Left cardiac atrium (tissue), 4 donors: ENCODE results near the gene MLH3. TPM values are rescaled to one million over a fixed set of nuclear protein-coding genes. Genes with fewer than 3 reads are reported as not detected.
A peak's percentile ranks its signal among the peaks of the same experiment; 100 is the strongest.

Experiments
- ATAC-seq, 2 donors: fragments of 200-7000 bp; cut with Tn5 transposase; one replicate each; pipeline ENCODE4 v1.9.1; 2020; ENCODE audit warnings: mild to moderate bottlenecking in 2 of 2, moderate library complexity in 2 of 2
- DNase-seq: peaks from one replicate; pipeline ENCODE4 v3.0.0-alpha.2; 2020
- intact Hi-C, 2 donors: fragments of 100-400 bp; cut with DNase I; formaldehyde crosslinking; loops; one replicate each; pipeline versions ENCODE4 v1.14.1 to v1.15.1; 2022 to 2023
- total RNA-seq, 2 donors: library from RNA; stranded (reverse); fragmentation: NEBNext Ultra II Directional; extraction: Animal tissue kit (Norgen Biotek cat#: 25700); gene quantifications; one replicate each; pipeline ENCODE4 v1.2.1, GENCODE V29; 2021
- donor health status: DM: no; HTN: yes; CAD: no.
- donor health status: DM: no; HTN: yes; CAD: no; lungs with severe emphysema.
- donor health status: DM: yes; HTN: yes; CAD: no.
- donor health status: Dilated cardiomyopathy.

MLH3 gene
- total RNA-seq, 2 donors from 2014 or later, result 16.6 to 20.8 TPM

DNA sequence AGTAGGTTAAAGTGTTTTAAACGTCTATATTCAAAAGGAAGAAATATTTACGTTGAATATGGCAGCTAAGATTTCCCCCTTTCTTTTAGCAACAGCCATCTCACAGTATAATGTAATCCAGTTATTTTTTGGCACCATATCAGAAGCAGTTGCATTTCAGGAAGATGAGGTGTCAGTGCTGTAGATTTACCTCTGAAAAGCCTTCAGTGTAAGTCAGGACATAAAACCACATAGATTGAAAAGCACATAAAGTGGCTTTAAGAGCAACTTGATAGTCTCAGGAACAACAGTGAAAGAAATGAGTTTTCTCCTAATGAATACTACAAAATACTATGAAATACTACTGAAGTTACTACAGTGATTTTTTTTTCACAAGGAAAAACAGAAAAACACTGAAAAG lies 6.9 kb downstream of the MLH3 start:
- intact Hi-C loops, result no loop called here
- DNase-seq (no peak), ATAC-seq (peak in 1 of 2 donors; percentile 41)

DNA sequence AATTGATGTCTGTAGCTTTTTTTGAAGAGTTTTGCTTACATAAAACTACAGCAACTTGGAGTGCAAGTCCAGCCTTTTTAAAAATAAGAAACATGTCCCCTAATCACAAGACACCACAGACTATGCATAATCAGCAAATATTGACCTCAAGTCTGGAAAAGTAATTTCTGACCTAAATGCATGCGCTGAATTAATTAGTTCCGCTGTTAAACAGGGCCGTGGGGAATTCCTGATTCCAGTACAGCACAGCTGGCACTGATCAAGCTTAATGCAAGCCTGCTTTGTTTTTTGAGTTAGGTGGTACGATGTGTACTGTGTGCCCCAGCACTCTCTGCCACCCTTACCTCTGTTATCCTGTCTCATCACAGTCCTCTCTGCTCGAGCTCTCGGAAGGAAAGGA lies 9.2 kb downstream of the MLH3 start:
- ATAC-seq (no peak), DNase-seq (no peak)
- intact Hi-C loops, result no loop called here

DNA sequence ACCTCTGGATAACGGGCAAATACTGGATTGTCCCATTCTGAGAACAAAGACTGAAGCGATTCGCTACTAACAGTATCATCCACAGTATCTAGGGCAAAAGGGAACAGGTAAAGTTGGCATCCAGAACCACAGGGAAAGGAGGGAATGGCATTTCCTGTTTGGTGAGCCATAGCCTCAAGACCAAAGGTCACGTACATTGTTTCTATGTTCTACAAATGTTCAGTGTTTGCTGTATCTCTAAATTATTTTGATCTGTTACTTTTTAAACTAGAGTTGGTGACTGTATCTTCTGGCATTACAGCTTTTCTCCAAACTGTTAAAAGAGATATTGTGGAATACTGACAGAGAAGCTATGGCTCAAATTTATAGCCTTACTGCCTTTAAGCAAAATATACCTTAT lies 9.7 kb downstream of the MLH3 start:
- ATAC-seq, result no peak
- DNase-seq, result no peak
- intact Hi-C loops, result no loop called here

DNA sequence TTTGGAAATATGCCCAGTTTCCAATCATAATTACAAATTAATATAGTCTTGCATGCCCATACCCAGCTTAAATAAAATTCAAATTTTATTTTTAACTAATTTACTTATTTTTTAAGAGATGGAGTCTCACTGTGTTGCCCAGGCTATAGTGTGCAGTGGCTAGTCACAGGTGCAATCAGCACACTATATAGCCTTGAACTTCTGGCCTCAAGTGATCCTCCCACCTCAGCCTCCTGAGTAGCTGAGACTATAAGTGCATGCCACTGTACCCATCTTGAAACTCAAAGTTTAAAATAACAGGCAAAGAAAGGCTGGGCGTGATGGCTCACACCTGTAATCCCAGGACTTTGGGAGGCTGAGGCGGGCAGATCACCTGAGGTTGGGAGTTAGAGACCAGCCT lies 10.3 kb downstream of the MLH3 start:
- DNase-seq (no peak), ATAC-seq (no peak)
- intact Hi-C loops, result no loop called here

DNA sequence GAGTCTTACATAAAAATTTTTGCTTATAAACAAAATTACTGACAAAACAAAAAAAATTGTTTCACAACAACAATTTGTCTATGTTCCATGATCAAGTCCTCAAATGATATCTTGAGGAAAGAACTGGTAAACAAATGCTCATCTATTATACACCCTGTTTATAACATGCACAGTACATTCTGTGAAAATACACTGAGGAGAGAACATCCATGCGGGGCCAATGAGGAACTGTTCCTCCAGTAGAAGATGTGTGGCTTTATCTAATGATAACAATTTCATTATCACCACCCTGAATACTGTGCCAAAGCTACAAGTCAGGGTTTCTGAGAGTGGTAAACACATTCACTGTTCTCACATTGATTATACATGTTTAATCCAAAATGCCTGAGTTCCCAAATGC lies 10.8 kb downstream of the MLH3 start:
- no peak for ATAC-seq
- intact Hi-C loops, result no loop called here

DNA sequence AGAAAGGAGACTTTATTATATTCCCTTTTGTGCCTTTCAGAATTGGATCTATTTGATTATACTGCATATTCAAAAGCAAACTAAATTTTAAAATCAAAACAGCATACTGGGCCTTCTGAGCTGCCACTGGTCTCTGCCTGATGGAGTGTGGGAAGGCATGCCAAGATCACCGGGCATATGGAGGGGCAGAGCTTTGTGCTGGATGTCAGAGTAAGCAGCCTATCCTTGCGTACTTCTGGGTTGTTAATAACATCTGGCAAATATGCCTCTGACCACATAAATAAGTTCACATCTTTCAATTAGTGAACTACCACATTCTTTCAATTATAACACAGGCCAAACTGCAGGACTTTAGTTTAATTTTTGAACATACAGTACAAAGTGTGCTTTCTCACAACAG lies 18.3 kb downstream of the MLH3 start:
- ATAC-seq (no peak), DNase-seq (no peak)

More for the DNA sequence above, 10.8 kb downstream of the MLH3 start:
- no peak for DNase-seq

DNA sequence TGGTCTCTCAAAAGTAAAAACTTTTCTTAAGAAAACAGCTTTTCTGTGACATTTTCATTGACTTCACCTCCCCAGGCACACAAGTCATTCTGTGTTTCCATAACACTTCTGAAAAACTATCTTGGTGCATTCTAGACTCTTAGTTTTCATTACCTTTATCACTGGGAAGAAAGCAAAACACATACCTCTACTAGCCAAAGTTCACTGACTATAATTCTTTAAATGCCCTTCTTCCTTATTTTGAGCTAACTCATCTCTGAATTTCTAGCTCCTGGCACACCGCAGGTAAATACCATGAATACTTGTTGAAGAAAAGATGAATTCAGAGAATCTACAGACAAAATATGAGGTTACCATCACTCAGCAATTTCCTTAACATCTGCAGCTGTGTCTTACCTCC lies 21.1 kb downstream of the MLH3 start:
- intact Hi-C loops, result no loop called here
- ATAC-seq, result no peak
- no peak for DNase-seq

More for the DNA sequence above, 18.3 kb downstream of the MLH3 start:
- intact Hi-C loops, result no loop called here

DNA sequence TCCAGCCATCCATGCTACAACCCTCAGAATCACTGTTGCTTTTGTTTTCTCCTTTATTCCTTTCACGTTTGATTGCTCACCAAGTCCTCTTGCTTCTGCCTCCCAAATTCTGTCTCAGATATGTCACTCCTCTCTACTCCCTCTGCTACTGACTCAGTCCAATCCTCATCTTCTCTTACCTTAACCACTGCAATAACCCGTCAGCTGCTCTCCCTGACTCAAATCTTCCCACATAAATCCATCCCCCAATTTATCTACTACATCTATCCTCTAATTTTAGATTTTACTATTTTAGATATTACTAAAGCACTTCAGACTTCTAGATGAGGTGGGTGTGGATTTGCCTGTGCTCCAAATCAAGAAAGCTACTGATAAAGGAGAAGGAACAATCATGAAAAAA lies 25.4 kb downstream of the MLH3 start:
- intact Hi-C loops, result no loop called here
- no peak for DNase-seq
- ATAC-seq, result no peak

DNA sequence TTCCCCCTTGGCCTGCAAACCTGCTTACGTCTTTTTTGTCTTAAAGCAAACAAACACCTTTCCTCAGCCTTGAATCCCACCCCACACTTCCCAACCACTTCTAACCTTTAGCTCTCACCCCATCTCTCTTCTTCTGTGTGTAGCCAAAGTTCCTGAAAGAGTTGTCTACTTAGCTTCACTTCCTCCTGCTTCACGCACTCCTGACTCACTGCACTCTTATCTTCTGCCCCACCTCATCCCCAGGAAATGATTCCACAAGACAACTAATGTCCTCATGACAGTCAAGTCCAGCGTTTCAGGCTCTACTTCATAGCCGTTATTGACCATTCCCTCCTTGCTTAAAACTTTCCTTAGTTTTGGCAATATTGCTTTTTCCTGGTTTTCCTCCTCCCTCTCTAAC lies 26.2 kb downstream of the MLH3 start:
- DNase-seq (no peak), ATAC-seq (peak in 1 of 2 donors; percentile 67)
- intact Hi-C loops, result no loop called here

DNA sequence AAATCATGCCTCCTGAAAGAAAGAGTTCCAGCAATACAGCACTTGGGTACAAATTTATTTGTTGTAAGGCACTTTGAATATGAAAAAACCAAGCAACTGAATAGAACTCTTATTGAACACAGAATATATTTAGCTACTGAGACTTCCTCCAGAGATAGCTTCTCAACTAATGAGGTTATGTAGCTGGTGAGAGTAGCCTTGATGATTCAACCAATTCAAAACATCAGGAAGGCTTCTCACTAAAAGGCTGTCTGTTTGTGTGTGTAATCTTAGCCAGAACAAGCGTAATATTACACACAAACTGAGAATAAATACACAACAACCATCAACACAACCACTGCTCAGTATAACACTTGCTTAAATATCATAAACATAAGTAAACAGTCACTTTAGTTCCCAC lies 28.2 kb downstream of the MLH3 start:
- intact Hi-C loops, result no loop called here
- no peak for DNase-seq

DNA sequence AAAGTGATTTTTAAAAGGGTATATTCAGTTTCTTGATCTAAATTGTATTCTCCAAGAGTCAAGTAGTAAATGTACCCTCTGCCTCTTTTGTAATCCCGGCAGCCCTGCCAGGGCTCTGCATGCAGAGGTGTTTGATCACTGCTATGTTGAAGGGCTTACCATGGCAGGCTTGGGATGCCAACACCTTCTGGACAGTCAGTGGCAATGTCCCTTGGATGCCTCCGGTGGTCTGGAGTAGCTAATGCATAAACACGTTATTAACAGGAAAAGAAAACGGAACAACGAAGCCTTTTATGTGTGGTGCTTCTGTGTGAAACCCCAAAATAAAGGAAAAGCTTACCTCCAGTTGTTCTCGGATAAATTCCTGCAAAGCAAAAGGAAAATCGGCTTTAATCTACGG lies 28.6 kb downstream of the MLH3 start:
- peak; percentile 95 to 97 for ATAC-seq
- peak; percentile 59 for DNase-seq
- intact Hi-C loops, result no loop called here

More for the DNA sequence above, 28.2 kb downstream of the MLH3 start:
- ATAC-seq, result no peak

DNA sequence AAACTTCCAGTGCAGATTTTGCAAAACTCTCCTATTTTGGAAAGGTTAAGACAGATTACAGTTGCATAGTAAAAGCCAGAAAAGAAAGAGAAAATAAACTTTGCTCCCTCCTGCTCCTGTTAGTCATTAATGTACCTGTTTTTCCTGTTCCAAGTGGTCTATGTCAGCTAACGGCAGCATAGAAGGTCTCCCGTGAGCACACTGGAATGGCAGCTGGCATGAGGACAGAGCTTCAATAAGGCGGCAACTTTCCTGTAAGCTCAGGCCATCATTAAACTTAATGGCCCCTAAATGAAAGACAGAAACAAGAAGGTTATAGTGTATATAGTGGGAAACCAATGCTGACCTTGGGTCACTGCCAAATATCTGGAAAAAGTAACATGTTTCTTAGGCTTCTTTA lies 32.6 kb downstream of the MLH3 start:
- intact Hi-C loops, result loop anchor here in 1 of 2 donors (10.0 kb wide), 1 partner anchor 46 kb away; the partner anchor contains the start of genes ACYP1 and ZC2HC1C
- DNase-seq, result no peak
- no peak for ATAC-seq

DNA sequence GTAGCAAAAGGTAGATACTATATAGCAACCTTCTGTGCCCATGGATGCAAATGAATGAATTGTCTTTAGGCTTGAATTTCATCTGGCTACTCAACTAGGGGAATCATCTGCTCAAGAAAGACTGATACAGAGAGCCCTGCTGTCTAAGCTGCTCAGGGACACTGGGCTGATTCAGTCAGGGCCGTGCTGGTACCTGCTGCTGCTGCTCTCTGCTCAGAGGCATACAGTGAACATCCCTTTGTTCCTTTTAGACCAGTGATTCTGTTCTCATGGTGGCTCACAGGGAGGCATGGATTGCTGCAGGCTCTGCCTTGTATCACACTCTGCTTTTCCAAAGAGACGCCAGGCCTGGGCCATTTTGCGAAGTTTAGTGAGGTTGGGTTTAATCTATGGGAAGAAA lies 34.5 kb downstream of the MLH3 start:
- DNase-seq (no peak), ATAC-seq (no peak)
- intact Hi-C loops, result loop anchor here in 1 of 2 donors (10.0 kb wide), 1 partner anchor 48 kb away; the partner anchor contains the start of genes ACYP1 and ZC2HC1C

DNA sequence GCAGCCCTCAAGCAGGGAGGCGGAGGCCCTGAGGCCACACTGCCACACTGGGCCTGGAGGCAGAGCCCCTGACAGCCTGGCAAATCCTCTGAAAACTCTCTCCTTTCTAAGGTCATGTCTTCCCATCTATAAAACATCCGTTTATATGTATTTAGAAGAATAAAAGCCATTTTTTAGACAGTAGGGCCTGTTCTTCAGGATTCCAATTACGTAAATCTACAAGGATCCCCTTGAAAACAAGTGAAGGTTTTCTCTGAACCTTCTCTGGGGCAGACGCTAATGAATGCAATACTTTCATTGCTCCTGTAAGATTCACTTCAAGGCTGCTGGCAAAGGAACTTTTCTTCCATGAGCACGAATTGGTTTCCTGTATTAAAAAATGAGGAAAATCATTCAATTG lies 35.8 kb downstream of the MLH3 start:
- ATAC-seq (no peak), DNase-seq (no peak)
- intact Hi-C loops, result loop anchor here in 1 of 2 donors (10.0 kb wide), 1 partner anchor 49 kb away; the partner anchor contains the start of genes ACYP1 and ZC2HC1C

DNA sequence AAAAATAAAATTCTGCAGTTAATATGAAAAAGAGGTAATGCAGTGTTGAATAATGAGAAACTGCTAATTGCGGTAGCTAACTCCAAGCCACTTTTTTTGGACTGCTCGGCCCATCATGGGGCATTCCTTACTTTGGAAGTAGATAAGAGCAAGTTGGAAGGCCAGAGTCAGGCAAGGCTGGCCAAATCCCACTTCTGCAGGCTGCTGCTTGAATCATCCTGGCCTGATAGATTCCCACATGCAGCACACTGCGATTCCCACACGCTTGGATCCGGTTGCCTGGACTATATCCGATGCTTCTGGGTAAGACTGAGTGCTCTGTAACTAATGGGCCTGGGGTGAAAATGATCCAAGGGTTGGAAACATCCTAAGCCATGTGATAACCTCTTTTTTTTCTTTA lies 38.0 kb downstream of the MLH3 start:
- DNase-seq, result peak; percentile 45

DNA sequence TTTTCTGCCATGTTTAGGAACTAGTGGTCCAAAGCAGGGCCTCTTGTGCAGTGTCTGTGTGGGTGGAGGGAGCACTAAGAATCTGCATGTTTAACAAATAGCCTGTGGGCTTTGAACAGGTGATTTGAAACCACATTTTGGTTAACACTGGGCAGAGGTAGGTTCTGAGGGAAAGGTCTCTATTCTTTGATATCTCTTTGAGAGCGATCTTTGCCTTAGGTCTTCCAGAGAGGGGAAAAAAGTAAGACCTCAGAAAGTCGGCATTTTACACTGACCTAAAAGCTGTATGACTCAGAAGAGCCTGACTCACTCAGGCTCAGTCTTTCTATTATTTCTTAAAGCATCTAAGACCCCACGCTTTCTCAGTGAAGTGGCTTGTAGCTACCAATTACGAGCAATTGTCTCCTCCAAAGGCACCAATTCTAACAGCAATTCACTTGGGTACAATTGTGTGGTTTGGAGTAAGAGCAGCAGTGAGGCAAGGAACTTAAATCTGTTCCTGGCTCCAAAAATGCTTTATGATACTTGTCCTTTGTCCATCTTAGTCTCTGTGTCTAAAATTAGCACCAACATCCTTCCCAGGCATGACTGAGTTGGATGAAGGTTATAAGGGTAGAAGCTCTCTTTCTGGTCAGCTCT lies 39.8 kb downstream of the MLH3 start:
- DNase-seq (no peak), ATAC-seq (peak; percentile 58 to 74)
- intact Hi-C loops, result loop anchor here in 1 of 2 donors (10.0 kb wide), 1 partner anchor 53 kb away; the partner anchor contains the start of genes ACYP1 and ZC2HC1C

More for the DNA sequence above, 38.0 kb downstream of the MLH3 start:
- intact Hi-C loops, result loop anchor here in 1 of 2 donors (10.0 kb wide), 1 partner anchor 52 kb away; the partner anchor contains the start of genes ACYP1 and ZC2HC1C
- ATAC-seq, result peak; percentile 72 to 79

DNA sequence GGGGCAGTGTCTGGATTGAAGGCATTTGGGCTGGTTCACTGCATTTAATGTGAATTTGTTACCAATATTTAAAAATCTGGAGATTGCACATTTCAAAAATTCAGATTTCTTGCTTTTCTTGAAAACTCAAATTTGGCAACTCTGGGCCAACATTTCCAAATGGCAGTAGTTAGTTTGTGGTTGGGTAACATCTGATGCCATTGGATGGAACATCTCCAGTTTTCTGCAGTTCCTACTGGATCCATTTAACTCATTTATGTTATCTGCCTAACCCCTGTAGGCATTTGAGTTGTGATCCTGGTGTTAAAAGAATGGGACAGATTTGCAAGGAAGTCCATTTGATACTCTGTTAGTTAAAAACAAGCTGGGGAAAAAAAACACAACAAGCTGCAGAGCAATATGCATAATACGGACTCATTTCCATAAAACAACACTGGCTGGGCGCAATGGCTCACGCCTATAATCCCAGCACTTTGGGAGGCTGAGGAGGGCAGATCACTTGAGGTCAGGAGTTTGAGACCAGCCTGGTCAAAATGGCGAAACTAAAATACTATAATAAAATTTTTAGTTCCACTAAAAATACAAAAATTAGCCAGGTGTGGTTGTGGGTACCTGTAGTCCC lies 40.7 kb downstream of the MLH3 start:
- intact Hi-C loops, result loop anchor here in 1 of 2 donors (10.0 kb wide), 1 partner anchor 54 kb away; the partner anchor contains the start of genes ACYP1 and ZC2HC1C
- ATAC-seq (no peak), DNase-seq (no peak)

DNA sequence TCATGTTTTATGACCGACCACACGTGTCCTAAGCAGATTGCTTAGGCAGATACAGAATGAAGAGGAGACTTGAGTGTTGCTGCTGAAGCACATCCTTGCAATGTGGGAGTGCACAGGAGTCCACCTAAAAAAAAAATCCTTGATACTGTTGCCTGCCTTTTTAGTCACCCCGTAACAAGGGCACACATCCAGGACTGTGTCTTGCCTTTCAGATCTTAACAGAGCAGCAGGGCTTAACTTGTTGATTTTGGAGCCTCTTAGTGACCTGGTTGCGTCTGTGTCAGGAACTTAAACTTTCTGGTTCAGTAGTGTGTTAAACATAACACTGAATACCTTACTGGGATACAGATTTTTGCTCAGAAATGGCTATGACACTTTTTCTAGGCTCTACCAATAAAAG lies 42.1 kb downstream of the MLH3 start:
- intact Hi-C loops, result no loop called here
- no peak for DNase-seq
- no peak for ATAC-seq

DNA sequence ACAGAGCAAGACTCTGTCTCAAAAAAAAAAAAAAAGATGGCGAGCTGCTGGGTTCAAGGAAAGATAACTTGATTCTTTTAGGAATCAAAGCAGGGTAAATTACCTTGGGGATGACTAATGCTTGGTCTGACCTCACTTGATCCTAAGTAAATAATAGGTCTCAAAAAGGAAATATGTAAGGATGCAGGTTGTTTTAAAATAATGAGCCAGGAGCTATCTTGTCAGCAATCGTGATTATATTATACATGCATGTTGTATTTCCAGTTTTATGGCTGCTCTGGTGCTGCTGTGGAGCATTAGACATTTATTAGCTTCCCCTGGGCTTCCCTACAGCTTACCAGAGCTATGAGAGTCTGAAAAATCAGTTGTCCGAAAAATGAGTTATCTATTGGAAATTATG lies 45.9 kb downstream of the MLH3 start:
- intact Hi-C loops, result no loop called here
- no peak for ATAC-seq
- no peak for DNase-seq

DNA sequence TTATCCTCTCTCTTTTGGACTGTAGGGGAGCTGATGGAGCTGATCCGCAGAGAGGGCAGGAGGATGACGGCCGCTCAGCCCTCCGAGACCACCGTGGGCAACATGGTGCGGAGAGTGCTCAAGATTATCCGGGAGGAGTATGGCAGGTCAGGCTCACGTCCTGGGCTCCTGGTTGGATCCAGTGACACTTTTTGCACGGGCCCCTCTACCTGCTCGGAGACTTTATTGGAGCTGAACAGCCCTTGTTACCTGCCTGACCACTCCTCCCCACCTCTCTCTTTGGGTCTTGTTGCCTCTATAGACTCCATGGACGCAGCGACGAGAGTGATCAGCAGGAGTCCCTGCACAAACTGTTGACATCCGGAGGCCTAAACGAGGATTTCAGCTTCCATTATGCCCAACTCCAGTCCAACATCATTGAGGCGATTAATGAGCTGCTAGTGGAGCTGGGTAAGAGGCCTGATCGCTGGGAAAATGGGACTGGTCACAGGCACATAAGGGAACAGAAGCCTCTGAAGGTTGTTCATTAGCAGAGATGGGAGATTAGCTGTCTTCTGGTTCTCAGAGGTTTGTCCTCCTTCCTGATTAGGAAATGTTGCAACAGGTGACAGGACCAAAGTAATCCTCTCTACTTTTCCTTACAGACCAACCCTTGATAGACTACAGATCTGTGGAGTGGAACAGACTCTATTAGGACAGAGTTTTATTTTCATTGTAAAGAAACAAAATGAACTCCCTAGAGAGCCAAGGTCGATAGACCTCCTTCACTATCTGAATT lies 47.8 kb downstream of the MLH3 start:
- ATAC-seq (peak in 1 of 2 donors; percentile 6), DNase-seq (no peak)
- intact Hi-C loops, result loop anchor here in 1 of 2 donors (5.0 kb wide), 1 partner anchor 56 kb away; no protein-coding TSS in a partner anchor
